Stimulated activated naive CD8-positive, alpha-beta T cell treated with anti-CD3 and anti-CD28 coated beads, Interleukin-15, Interleukin-2, amounts not matched to agents 100 U/mL and 50 U/mL, for 24 hours (primary cell): ENCODE results near the gene GUCA1A.
"Not testable (repeated sequence)": the region's sequence is repeated elsewhere in the genome, so short reads cannot be mapped to it uniquely, and the experiment has no call there.

ENCODE experiments used
- ATAC-seq: fragments of 150-1000 bp; cut with Tn5 transposase; one replicate; pipeline ENCODE4 v1.10.0; 2021
- DNase-seq: peaks from one replicate; pipeline ENCODE4 v3.0.0; 2021

Gene GUCA1A

DNA sequence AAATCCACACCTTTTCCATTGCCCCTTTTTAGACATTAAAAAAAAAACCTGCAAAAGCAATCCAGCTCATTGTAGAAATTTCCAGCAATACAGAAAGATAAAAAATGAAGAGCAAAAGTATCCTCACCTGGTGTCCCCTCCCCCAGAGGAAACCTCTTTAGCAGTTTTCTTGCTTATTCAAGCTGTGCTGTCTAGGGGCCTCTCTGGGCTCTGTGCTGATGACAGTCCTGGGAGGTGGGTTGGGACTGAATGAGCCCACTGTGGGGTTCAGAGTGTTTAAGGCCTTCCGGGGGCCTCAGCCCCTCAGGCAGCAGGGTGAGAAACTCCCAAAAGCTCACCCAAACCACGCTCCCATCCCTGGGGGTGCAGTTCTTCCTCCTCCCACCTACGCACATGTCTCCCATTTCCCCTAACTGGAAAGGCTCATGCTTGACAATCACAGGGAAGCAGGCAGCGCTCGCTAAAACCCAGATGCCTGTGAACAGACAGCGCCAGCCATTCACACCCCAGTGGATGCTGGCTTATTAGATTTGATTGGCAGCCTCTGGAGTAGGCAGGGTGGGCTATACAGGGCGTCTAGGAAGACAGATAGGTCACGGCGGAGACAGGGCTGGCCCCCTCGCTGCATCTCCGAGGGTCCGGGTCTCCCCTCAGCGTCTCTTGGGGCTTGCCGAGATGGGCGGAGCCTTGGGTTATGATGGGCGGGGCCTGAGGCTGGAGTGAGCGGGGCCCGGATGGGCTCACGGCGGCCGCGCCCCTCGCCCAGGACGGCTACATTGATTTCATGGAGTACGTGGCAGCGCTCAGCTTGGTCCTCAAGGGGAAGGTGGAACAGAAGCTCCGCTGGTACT is 4.6 kb downstream of the GUCA1A start:
- DNase-seq = peak; percentile 43
- no peak for ATAC-seq

DNA sequence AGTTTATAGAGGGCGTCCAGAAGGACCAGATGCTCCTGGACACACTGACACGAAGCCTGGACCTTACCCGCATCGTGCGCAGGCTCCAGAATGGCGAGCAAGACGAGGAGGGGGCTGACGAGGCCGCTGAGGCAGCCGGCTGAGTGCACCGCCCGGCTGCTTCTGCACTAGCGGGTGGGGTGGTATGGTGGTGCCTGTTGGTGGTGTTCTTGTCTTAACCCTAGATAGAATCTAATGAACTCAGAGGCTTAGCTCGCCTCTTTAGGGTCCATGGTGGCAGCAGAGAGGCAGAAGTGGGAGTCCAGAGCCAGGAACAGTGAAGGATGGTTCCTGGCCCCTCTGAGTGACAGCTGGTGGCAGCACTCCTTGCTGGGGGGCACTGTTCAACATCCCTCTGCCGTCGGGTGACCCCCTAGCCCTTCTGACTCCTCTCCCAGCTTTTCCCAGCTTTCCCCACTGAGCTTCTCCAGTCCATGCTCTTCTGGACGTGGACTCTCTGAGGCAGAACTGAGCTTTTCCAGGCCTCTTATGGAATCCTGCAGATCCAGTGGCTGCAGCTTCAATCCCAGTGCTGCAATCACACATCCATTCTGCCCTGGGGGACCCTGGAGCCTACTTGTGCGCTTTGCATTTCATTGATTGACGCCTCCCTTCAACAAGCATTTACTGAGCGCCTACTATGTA is 6.2 kb downstream of the GUCA1A start:
- DNase-seq = no peak
- ATAC-seq = no peak

DNA sequence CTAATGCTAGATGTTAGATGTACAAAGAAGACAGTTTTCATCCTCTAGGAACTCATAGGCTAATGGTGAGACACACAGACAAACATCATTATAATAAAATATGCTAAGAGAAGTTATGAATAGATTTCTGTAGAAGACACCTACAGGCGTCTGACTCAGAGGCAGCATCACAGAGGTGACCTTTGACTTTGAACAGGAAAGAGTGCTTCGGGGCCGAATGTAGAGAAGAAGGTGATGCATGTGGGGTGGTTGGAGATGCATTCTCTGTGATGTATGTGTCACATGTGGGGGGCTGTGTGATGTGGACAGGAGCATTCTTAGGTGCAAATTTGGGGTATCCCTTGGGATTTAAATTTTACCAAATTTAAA is 6.8 kb downstream of the GUCA1A start:
- peak; percentile 37 for DNase-seq
- ATAC-seq = peak; percentile 87

DNA sequence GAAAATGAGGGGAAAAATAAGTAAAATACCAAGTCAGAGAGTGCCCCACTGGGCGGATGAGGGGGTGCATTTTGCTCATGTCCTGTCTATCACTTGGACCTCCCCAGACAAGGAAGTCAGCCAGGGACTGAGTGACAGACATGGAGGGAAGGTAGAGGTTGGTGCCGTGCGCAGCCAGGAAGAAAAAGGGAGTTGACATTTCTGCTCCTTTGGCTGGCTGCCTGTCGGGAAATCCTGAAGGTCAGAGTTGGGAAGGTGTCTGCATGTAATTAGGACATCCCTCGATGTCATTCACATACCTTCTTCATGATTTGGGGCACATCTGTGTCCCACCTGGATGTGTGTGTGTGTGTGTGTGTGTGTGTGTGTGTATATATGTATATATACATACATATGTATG is 8.9 kb downstream of the GUCA1A start:
- ATAC-seq (no peak), DNase-seq (no peak)

DNA sequence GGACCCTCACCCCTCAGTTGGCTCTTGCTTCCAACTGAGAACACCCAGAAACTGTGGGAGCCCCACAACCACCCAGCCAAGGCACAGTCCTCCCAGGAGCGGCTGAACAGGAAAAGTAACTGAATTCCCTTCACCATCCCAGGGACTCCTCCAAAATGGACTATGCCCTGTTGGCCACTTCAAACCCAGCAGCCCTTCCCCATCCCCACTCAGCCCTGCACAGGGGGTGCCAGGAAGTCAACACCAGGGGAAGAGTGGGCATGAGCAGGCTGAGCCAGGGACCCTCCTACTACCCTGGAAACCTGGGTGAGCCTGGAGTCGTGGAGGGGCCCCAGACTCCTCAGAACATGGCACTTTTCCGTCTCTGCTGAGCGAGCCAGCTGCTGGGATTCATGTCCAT is 11.3 kb downstream of the GUCA1A start:
- ATAC-seq = no peak
- DNase-seq = no peak

GRCh38 chr6:42185597-42185996 is 12.4 kb downstream of the GUCA1A start:
- no peak for ATAC-seq
- no peak for DNase-seq

DNA sequence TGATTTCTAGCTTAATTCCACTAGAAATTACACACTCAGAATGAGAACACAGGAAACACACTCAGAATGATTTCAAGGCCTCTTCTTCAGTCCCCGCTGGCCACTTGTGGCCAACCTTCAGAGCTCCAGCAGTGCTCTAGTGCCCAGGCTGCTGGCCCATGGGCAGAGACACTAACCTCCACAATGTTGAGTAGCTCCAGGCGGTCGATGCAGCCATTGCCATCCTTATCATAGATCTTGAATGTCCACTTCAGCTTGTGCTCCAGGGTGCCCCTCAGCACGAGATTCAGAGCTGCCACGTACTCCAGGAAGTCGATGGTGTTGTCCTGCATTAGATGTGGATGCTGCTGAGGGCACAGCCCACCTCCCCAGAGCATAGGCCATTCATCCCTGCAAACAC is 15.2 kb downstream of the GUCA1A start:
- ATAC-seq (no peak), DNase-seq (no peak)

DNA sequence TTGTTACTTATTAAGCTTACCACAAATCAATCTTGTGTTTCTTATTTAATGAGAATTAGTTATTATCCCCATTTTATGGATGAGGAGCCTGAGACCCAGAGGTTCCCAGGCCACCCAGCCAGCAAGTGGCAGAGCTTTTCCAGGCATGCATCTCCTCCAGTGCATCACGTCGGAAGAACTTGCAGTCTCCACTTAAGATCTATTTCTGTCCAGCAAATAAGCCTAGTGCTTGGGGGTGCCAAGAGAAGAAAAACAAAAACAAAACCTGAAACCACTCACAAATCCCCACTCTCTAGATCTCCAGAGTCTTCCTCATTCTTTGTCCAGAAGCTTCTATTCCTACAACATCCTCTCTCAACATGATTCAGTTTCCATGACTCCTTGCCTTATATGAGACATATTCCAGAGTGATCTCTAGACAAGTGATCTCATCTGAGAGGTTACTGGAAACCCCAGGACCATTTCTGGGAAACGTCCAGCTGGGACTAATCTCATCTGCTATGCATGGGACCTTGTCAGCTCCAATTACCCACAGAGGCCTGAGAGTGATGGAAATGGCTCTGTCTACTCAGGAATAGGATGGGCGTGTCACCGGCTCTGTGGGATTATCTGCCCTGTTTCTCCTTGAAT is 17.5 kb downstream of the GUCA1A start:
- DNase-seq = no peak
- no peak for ATAC-seq

GRCh38 chr6:42192385-42192784 is 19.2 kb downstream of the GUCA1A start:
- not testable (repeated sequence) for ATAC-seq, DNase-seq

GRCh38 chr6:42193491-42193894 is 20.3 kb downstream of the GUCA1A start:
- ATAC-seq = no peak

GRCh38 chr6:42194056-42194455 is 20.9 kb downstream of the GUCA1A start:
- ATAC-seq (no peak), DNase-seq (no peak)

More at GRCh38 chr6:42193491-42193894, 20.3 kb downstream of the GUCA1A start:
- DNase-seq = no peak

- ATAC-seq (no peak), DNase-seq (no peak)
These were observed 22.3 kb downstream of the GUCA1A start for GRCh38 chr6:42195415-42195814.

- DNase-seq (no peak), ATAC-seq (peak; percentile 69)
These were observed 24.6 kb downstream of the GUCA1A start for GRCh38 chr6:42197555-42198362.

GRCh38 chr6:42199106-42199981 is 26.2 kb downstream of the GUCA1A start:
- no peak for ATAC-seq
- DNase-seq = no peak

- no peak for ATAC-seq
- DNase-seq = no peak
These were observed 26.9 kb downstream of the GUCA1A start for GRCh38 chr6:42200035-42200434.

DNA sequence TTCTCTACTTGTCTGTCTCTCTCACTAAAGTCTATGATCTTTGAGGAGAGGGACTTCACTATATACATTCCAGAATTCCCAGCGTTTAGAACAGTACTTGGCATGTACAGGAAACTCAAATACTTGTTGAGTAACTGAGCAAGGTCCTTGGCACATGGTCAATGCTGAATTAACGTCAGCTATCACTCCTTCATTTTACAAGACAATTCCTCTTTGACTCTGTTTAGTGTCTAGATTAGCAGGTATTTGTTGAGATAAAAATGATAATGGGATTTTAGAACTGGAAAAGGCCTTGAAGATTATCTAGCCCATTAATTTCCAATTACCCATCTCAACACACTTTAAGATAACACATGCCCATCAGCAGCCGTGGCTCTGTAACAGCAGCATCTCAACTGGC is 28.2 kb downstream of the GUCA1A start:
- no peak for DNase-seq
- ATAC-seq = no peak

DNA sequence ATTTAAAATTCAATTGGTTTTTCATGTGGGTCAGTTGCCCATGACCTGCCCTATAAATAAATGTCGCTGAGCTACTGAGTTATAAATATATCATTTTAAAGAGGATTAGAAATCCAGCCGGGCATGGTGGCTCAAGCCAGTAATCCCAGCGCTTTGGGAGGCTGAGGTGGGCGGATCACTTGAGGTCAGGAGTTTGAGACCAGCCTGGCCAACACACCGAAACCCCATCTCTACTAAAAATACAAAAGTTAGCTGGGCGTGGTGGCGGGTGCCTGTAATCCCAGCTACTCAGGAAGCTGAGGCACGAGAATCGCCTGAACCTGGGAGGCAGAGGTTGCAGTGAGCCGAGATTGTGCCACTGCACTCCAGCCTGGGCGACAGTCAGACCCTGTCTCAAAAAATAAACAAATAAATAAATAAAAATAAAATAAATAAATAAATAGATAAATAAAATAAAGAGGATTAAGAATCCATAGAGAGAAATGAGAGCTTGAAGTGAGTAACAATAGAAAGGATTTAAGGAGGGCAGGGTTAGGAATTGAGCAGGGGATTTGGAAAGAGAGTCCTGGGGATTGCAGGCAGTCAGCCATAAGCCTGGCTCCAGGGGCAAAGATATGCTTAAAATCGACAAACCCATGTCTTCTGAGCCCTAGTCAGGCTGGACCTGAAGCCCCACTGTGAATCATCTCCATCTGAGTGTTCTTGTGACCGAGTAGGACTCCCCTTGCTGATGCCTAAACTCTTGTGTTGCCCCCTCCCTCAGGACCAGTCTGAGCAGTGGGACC is 29.2 kb downstream of the GUCA1A start:
- DNase-seq, ATAC-seq: not testable (repeated sequence)

DNA sequence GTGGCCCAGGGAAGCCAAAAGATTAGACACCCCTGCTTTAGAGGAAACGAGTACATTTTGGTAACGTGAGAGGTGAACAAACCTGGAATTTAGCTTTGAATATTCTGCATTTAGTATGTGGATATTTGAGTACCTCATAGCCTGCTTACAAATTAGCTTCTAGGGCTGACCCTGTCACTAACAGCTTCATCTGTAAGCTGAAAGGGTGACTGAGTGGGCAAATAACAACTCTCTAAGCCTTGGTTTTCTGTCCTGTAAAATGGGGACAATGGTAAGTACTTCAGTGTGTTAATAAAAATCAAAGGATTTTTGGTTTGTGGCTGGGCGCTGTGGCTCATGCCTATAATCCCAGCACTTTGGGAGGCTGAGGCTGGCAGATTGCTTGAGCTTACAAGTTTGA is 30.0 kb downstream of the GUCA1A start:
- ATAC-seq = no peak
- DNase-seq = no peak

GRCh38 chr6:42204768-42205282 is 31.7 kb downstream of the GUCA1A start:
- DNase-seq (no peak), ATAC-seq (no peak)

GRCh38 chr6:42207559-42207958 is 34.4 kb downstream of the GUCA1A start:
- not testable (repeated sequence) for DNase-seq, ATAC-seq
